Measurements from ENCODE around the gene TOR1AIP2. TPM values are rescaled to one million over a fixed set of nuclear protein-coding genes. Genes with fewer than 3 reads are reported as not detected.

TOR1AIP2 gene
- total RNA-seq, 1 experiment from 2014 or later, result 73.9 TPM

GRCh38 chr1:179798213-179798863, 79.3 kb downstream of the TOR1AIP2 start:
- no peaks in the 10 kb centered on the region for H3K79me2 ChIP-seq (ENCODE audit: insufficient read depth, low read length)
- no peak overlapping the region for H2BK15ac ChIP-seq (ENCODE audit: low read depth, low read length)
- no peak overlapping the region for H2BK12ac ChIP-seq (ENCODE audit: insufficient read length, low read depth, low read length)
- H3K56ac ChIP-seq (ENCODE audit: insufficient read length, low read depth, low read length), result no peak overlapping the region
- no peak overlapping the region for H3K18ac ChIP-seq (ENCODE audit: insufficient read length, low read depth, low read length)
- TF ChIP-seq CTCF (conservative IDR thresholded peaks at IDR 0.05), result no peak
- H3K4me1 ChIP-seq (ENCODE audit: insufficient read depth, low read length), result no peaks in the 10 kb centered on the region
- H3K14ac ChIP-seq (ENCODE audit: insufficient read depth, low read length), result no peak overlapping the region
- H3K4me3 Mint-ChIP-seq, result no peak overlapping the region
- H3K79me1 ChIP-seq (ENCODE audit: insufficient read depth, low read depth, low read length, poor library complexity, severe bottlenecking), result no peaks in the 10 kb centered on the region
- peaks cover 8 to 11% of the 10 kb centered on the region in 2 experiments for H3K4me1 Mint-ChIP-seq
- H2AFZ ChIP-seq (ENCODE audit: low read length), result no peak overlapping the region
- H3T11ph ChIP-seq (ENCODE audit: low read length), result no peak overlapping the region
- no peak overlapping the region for H3K9ac ChIP-seq (ENCODE audit: extremely low read depth, insufficient read length, low read length)
- no peak overlapping the region for H3K4me2 ChIP-seq (ENCODE audit: insufficient read depth, insufficient read length, low read length)
- H2BK20ac ChIP-seq (ENCODE audit: low read depth, low read length, poor library complexity, severe bottlenecking), result no peak overlapping the region
- no peak overlapping the region for H2BK5ac ChIP-seq (ENCODE audit: insufficient read length, low read length)
- no peak overlapping the region; a peak in 1 of 7 replicates for H3K27ac Mint-ChIP-seq
- no peaks in the 10 kb centered on the region; a peak in 1 of 7 replicates for H3K36me3 Mint-ChIP-seq (ENCODE audit: insufficient read depth in 1 of 3, low read depth in 3 of 3)
- H4K20me1 ChIP-seq (ENCODE audit: control insufficient read depth, insufficient read depth, insufficient read length), result no peaks in the 10 kb centered on the region
- no peak overlapping the region for H4K5ac ChIP-seq (ENCODE audit: insufficient read length, low read depth, low read length)
- H3K27me3 Mint-ChIP-seq (ENCODE audit: low read depth), result no peaks in the 10 kb centered on the region
- H3K23me2 ChIP-seq (ENCODE audit: insufficient read length, low read depth, low read length, poor library complexity, severe bottlenecking), result no peaks in the 10 kb centered on the region
- peaks cover 0 to 3% of the 10 kb centered on the region in 2 experiments; a peak in 2 of 5 replicates for H3K9me3 Mint-ChIP-seq
- H4K8ac ChIP-seq (replicated peaks; ENCODE audit: insufficient read length, low read depth, low read length), result no peak overlapping the region
- H3K4ac ChIP-seq (ENCODE audit: low read depth, low read length), result no peak overlapping the region
- no peak overlapping the region for H3K23ac ChIP-seq (ENCODE audit: insufficient read length, low read depth, low read length)
- no peak for DNase-seq
- H2BK120ac ChIP-seq (ENCODE audit: low read depth, low read length, poor library complexity, severe bottlenecking), result no peak overlapping the region
- H3K27me3 ChIP-seq (ENCODE audit: insufficient read depth, low read length), result no peaks in the 10 kb centered on the region
- no peak overlapping the region for H2AK5ac ChIP-seq (ENCODE audit: insufficient read length, low read length)
- WGBS (ENCODE audit: extremely low coverage, insufficient read length, low lambda C conversion rate), result no CpG with 5 or more reads among the region's 10 CpGs
- H4K91ac ChIP-seq (ENCODE audit: insufficient read length, low read depth, low read length), result no peak overlapping the region
- H3K9me3 ChIP-seq (ENCODE audit: control insufficient read depth, low read depth, low read length), result no peaks in the 10 kb centered on the region
- H3K27ac ChIP-seq (ENCODE audit: insufficient read length, low read depth, low read length), result no peak overlapping the region

Measured in H9 (cell line).